GM19324 (cell line): Measurements from ENCODE around the gene RNF14.
A peak's percentile ranks its signal among the peaks of the same experiment; 100 is the strongest.

Experiments
- ATAC-seq: cut with Tn5 transposase; IDR thresholded peaks from one replicate; pipeline ENCODE4 v1.9.1; 2021; ENCODE audit warnings: mild to moderate bottlenecking, moderate library complexity; ENCODE audit not compliant: unreplicated experiment, low FRiP score

Gene RNF14

GRCh38 chr5:141945511-141946051 is 23.3 kb upstream of the RNF14 start:
- no peak for ATAC-seq

- ATAC-seq = no peak
Measured at GRCh38 chr5:141947316-141947715, 21.6 kb upstream of the RNF14 start.

GRCh38 chr5:141948812-141949211 is 20.1 kb upstream of the RNF14 start:
- no peak for ATAC-seq

- no peak for ATAC-seq
Measured at GRCh38 chr5:141949511-141949910, 19.4 kb upstream of the RNF14 start.

GRCh38 chr5:141950207-141951005 is 18.5 kb upstream of the RNF14 start:
- ATAC-seq = no peak

- ATAC-seq = peak; percentile 66
Measured at GRCh38 chr5:141951332-141951781, 17.5 kb upstream of the RNF14 start.

- no peak for ATAC-seq
Measured at GRCh38 chr5:141952020-141952419, 16.9 kb upstream of the RNF14 start.

GRCh38 chr5:141954194-141954593 is 14.7 kb upstream of the RNF14 start:
- no peak for ATAC-seq

GRCh38 chr5:141957367-141957996 is 11.4 kb upstream of the RNF14 start:
- ATAC-seq = no peak

GRCh38 chr5:141958113-141958512 is 10.8 kb upstream of the RNF14 start, which contains the start of gene PCDH12:
PCDH12 (minus strand) TSS chr5:141958202; CDS start chr5:141957851, 351 bp downstream.
- no peak for ATAC-seq

- ATAC-seq = no peak
Measured at GRCh38 chr5:141958546-141959172, 10.2 kb upstream of the RNF14 start.

GRCh38 chr5:141960018-141960417 is 8.9 kb upstream of the RNF14 start:
- no peak for ATAC-seq

- peak; percentile 92 for ATAC-seq
Measured at GRCh38 chr5:141960449-141961323, 8.2 kb upstream of the RNF14 start.

GRCh38 chr5:141961466-141961865 is 7.4 kb upstream of the RNF14 start:
- ATAC-seq = no peak

GRCh38 chr5:141963701-141964100 is 5.2 kb upstream of the RNF14 start:
- ATAC-seq = no peak

GRCh38 chr5:141965071-141965470 is 3.8 kb upstream of the RNF14 start:
- no peak for ATAC-seq

- no peak for ATAC-seq
Measured at GRCh38 chr5:141966275-141966962, 2.5 kb upstream of the RNF14 start.

GRCh38 chr5:141966963-141967333 is 2.0 kb upstream of the RNF14 start:
- no peak for ATAC-seq
